Measurements from ENCODE around the gene SLC25A15. TPM values are rescaled to one million over a fixed set of nuclear protein-coding genes. Genes with fewer than 3 reads are reported as not detected.

Gene SLC25A15
- polyA plus RNA-seq, 1 of the 3 experiments (the other 2 are of a cell fraction) = 15.2 TPM

DNA sequence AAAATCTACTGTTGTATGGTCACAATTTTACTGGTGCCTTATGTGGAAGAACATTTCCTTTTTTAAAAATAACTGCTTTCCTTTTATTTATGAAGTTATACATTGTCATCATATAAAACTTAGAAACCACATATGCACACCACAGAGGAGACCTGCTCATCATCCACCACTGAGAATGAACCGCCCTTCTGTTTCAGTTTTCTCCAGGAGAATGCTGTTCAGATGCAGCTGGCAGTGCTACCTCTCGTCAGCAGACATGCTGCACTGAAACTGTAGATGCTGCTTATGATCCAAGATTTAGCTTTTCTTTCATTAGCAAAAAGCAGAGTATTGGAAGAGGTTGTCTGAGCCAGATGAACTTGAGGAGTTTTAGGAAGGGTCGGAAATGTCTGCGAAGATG, 10.1 kb downstream of the SLC25A15 start (continued):
- no peak for TF ChIP-seq IRF3 (IDR thresholded peaks at IDR 0.05; ENCODE audit: low read depth, low read length)
- no peak for TF ChIP-seq MAX (IDR thresholded peaks at IDR 0.05; ENCODE audit: low read depth)
- TF ChIP-seq MXI1 (IDR thresholded peaks at IDR 0.05; ENCODE audit: low read depth, low read length) = no peak
- no peak for TF ChIP-seq FOXM1 (IDR thresholded peaks at IDR 0.05; ENCODE audit: low read depth)
- TF ChIP-seq RFX5 (IDR thresholded peaks at IDR 0.05; ENCODE audit: low read length) = no peak

- POLR2A ChIA-PET = no interaction called here
- CTCF ChIA-PET = no interaction called here
Observed at GRCh38 chr13:40800559-40800958, 11.1 kb downstream of the SLC25A15 start.

More at GRCh38 chr13:40800559-40800958, 11.1 kb downstream of the SLC25A15 start:
- Histone ChIP-seq H3K27ac (ENCODE audit: low read depth in 2 of 2, low read length in 1 of 2) (no peak overlapping the region), H2AFZ (ENCODE audit: low read depth) (no peak overlapping the region), H3K79me2 (ENCODE audit: insufficient read depth) (no peaks in the 10 kb centered on the region; the same call in 1 of the 2 replicates), H4K20me1 (ENCODE audit: insufficient read depth) (no peaks in the 10 kb centered on the region), H3K9me2 (no peaks in the 10 kb centered on the region), H3K4me1 (ENCODE audit: control insufficient read depth in 1 of 2, insufficient read depth in 2 of 2, low read depth in 1 of 2, low read length in 1 of 2) (peaks cover 0 to 2% of the 10 kb centered on the region in 2 experiments; a peak in 1 of 4 replicates), H3K27me3 (ENCODE audit: insufficient read depth) (no peaks in the 10 kb centered on the region), H3F3A (replicated peaks; ENCODE audit: insufficient read depth) (no peaks in the 10 kb centered on the region), H3K4me2 (no peak overlapping the region), H3K9me3 (no peaks in the 10 kb centered on the region), H3K36me3 (replicated peaks in 1 of 2; ENCODE audit: control insufficient read depth in 1 of 2, insufficient read depth in 2 of 2, low read length in 1 of 2) (peaks cover 28 to 47% of the 10 kb centered on the region in 2 experiments), H3K9ac (no peak overlapping the region), H3K4me3 (ENCODE audit: low read depth in 2 of 2, low read length in 1 of 2) (no peak overlapping the region)
- no peak for DNase-seq
- TF ChIP-seq NFIC (IDR thresholded peaks at IDR 0.05; ENCODE audit: borderline replicate concordance) (no peak), EP300 (IDR thresholded peaks at IDR 0.05; ENCODE audit: borderline replicate concordance in 1 of 2, low read depth in 1 of 2, low read length in 1 of 2) (no peak), MXI1 (IDR thresholded peaks at IDR 0.05; ENCODE audit: low read depth, low read length) (no peak), REST (IDR thresholded peaks at IDR 0.05; ENCODE audit: low read depth, low read length) (no peak), FOSL2 (IDR thresholded peaks at IDR 0.05; ENCODE audit: borderline replicate concordance, low read depth) (no peak), USF1 (IDR thresholded peaks at IDR 0.05; ENCODE audit: borderline replicate concordance, low read depth) (no peak), RAD21 (IDR thresholded peaks at IDR 0.05; ENCODE audit: low read length) (no peak), TAF1 (IDR thresholded peaks at IDR 0.05; ENCODE audit: borderline replicate concordance, low read depth, low read length) (no peak), TEAD4 (IDR thresholded peaks at IDR 0.05; ENCODE audit: borderline replicate concordance, insufficient read depth) (no peak), MEF2A (IDR thresholded peaks at IDR 0.05; ENCODE audit: borderline replicate concordance, low read depth) (no peak), JUND (IDR thresholded peaks at IDR 0.05) (no peak), IRF3 (IDR thresholded peaks at IDR 0.05; ENCODE audit: low read depth, low read length) (no peak), GATA2 (CRISPR knock-in tag; IDR thresholded peaks at IDR 0.05) (no peak), EZH2phosphoT487 (IDR thresholded peaks at IDR 0.05; ENCODE audit: borderline replicate concordance, low read depth) (no peak), MAX (IDR thresholded peaks at IDR 0.05; ENCODE audit: low read depth) (no peak), FOXM1 (IDR thresholded peaks at IDR 0.05; ENCODE audit: low read depth) (no peak)
- TF ChIP-seq, protein P1, sequence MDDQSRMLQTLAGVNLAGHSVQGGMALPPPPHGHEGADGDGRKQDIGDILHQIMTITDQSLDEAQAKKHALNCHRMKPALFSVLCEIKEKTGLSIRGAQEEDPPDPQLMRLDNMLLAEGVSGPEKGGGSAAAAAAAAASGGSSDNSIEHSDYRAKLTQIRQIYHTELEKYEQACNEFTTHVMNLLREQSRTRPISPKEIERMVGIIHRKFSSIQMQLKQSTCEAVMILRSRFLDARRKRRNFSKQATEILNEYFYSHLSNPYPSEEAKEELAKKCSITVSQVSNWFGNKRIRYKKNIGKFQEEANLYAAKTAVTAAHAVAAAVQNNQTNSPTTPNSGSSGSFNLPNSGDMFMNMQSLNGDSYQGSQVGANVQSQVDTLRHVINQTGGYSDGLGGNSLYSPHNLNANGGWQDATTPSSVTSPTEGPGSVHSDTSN (IDR thresholded peaks at IDR 0.05) = no peak
- TF ChIP-seq, protein P2, sequence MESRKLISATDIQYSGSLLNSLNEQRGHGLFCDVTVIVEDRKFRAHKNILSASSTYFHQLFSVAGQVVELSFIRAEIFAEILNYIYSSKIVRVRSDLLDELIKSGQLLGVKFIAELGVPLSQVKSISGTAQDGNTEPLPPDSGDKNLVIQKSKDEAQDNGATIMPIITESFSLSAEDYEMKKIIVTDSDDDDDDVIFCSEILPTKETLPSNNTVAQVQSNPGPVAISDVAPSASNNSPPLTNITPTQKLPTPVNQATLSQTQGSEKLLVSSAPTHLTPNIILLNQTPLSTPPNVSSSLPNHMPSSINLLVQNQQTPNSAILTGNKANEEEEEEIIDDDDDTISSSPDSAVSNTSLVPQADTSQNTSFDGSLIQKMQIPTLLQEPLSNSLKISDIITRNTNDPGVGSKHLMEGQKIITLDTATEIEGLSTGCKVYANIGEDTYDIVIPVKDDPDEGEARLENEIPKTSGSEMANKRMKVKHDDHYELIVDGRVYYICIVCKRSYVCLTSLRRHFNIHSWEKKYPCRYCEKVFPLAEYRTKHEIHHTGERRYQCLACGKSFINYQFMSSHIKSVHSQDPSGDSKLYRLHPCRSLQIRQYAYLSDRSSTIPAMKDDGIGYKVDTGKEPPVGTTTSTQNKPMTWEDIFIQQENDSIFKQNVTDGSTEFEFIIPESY (IDR thresholded peaks at IDR 0.05; ENCODE audit: borderline replicate concordance, low read depth) = no peak
- 83% methylated on average over 5 of the region's 5 CpGs for WGBS (ENCODE audit: low lambda C conversion rate)

Measured in SK-N-SH (cell line).